Glomerular endothelial cell (primary cell): ENCODE results near the gene CHMP1A. TPM values are rescaled to one million over a fixed set of nuclear protein-coding genes. Genes with fewer than 3 reads are reported as not detected.
"Not testable (repeated sequence)": the region's sequence is repeated elsewhere in the genome, so short reads cannot be mapped to it uniquely, and the experiment has no call there.

Experiments used
- DNase-seq: peaks from one replicate; pipeline ENCODE4 v3.0.0-alpha.2; 2011; ENCODE audit warnings: low read depth, low spot score; ENCODE audit errors: extremely low read depth
- total RNA-seq: library from RNA; depleted of rRNA; stranded (reverse); fragments of >200 nt; gene quantifications from 2 replicates; pipeline ENCODE4 v1.2.3, GENCODE V29; 2015

Gene CHMP1A
- total RNA-seq, result 107 and 121 TPM in 2 replicates

GRCh38 chr16:89657442-89658220 is at the start of gene CHMP1A, which contains the start of gene SPATA33:
Gene CHMP1A, minus strand, starts transcription at chr16:89657708. Its CDS starts 120 bp downstream, at chr16:89657588.
Gene SPATA33, plus strand, starts transcription at chr16:89657836. Its CDS starts 76 bp downstream, at chr16:89657912.
- no peak for DNase-seq

- DNase-seq, result no peak
Measured at GRCh38 chr16:89706518-89707260, 49.2 kb upstream of the CHMP1A start.

- DNase-seq, result no peak
Measured at GRCh38 chr16:89705006-89705405, 47.5 kb upstream of the CHMP1A start.

- DNase-seq, result no peak
Measured at GRCh38 chr16:89704281-89704680, 46.8 kb upstream of the CHMP1A start.

GRCh38 chr16:89701425-89702406 is 44.2 kb upstream of the CHMP1A start, which contains the start of gene SPATA2L:
Gene SPATA2L, minus strand, starts transcription at chr16:89701705. Its CDS starts 473 bp downstream, at chr16:89701232.
- DNase-seq, result no peak

GRCh38 chr16:89700649-89701424 is 43.3 kb upstream of the CHMP1A start:
- DNase-seq, result no peak

- peak; percentile 68 for DNase-seq
Measured at GRCh38 chr16:89700100-89700648, 42.7 kb upstream of the CHMP1A start.

GRCh38 chr16:89699629-89700099 is 42.2 kb upstream of the CHMP1A start:
- not testable (repeated sequence) for DNase-seq

- not testable (repeated sequence) for DNase-seq
Measured at GRCh38 chr16:89698717-89699116, 41.2 kb upstream of the CHMP1A start.

- no peak for DNase-seq
Measured at GRCh38 chr16:89697616-89698331, 40.3 kb upstream of the CHMP1A start.

GRCh38 chr16:89697161-89697615 is 39.7 kb upstream of the CHMP1A start:
- no peak for DNase-seq

GRCh38 chr16:89696670-89697128 is 39.2 kb upstream of the CHMP1A start:
- DNase-seq, result no peak

GRCh38 chr16:89695875-89696669 is 38.6 kb upstream of the CHMP1A start:
- no peak for DNase-seq

GRCh38 chr16:89695086-89695874 is 37.8 kb upstream of the CHMP1A start:
- DNase-seq, result no peak

GRCh38 chr16:89694784-89695085 is 37.2 kb upstream of the CHMP1A start:
- DNase-seq, result not testable (repeated sequence)

GRCh38 chr16:89693931-89694783 is 36.6 kb upstream of the CHMP1A start:
- no peak for DNase-seq
